Measurements from ENCODE around the gene KDM4B.

The KDM4B gene

DNA sequence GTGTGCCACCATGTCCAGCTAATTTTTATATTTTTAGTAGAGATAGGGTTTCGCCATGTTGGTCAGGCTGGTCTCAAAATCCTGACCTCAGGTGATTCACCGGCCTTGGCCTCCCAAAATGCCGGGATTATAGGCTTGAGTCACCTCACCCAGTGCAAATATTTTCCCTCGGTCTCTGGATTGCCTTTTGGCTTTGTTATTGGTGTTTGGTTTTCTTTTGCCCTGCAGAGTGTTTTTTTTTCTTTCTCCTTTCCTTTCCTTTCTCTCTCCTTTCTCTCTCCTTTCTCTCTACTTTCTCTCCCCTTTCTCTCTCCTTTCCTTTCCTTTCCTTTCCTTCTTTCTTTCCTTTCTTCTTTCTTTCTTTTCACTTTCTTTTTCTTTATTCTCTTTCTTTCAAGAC lies 33.2 kb downstream of the KDM4B start:
- H3K4me3 ChIP-seq (ENCODE audit: low read depth, low read length), result no peak overlapping the region
- TF ChIP-seq, protein P1, sequence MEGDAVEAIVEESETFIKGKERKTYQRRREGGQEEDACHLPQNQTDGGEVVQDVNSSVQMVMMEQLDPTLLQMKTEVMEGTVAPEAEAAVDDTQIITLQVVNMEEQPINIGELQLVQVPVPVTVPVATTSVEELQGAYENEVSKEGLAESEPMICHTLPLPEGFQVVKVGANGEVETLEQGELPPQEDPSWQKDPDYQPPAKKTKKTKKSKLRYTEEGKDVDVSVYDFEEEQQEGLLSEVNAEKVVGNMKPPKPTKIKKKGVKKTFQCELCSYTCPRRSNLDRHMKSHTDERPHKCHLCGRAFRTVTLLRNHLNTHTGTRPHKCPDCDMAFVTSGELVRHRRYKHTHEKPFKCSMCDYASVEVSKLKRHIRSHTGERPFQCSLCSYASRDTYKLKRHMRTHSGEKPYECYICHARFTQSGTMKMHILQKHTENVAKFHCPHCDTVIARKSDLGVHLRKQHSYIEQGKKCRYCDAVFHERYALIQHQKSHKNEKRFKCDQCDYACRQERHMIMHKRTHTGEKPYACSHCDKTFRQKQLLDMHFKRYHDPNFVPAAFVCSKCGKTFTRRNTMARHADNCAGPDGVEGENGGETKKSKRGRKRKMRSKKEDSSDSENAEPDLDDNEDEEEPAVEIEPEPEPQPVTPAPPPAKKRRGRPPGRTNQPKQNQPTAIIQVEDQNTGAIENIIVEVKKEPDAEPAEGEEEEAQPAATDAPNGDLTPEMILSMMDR (IDR thresholded peaks at IDR 0.05; ENCODE audit: insufficient read depth, low read length, missing control alignments), result no peak
- no peak for DNase-seq (ENCODE audit: low read depth, low spot score)
- ChIA-PET POLR2A (interaction anchor here (1.3 kb wide), 1 partner anchor 30 kb away, joined by 3 read pairs; no protein-coding TSS in a partner anchor), CTCF (interaction anchor here (0.6 to 4.9 kb wide), 19 partner anchors 9 to 248 kb away, joined by 3 to 91 read pairs (median 6); partner anchors contain the start of gene PLIN3)

DNA sequence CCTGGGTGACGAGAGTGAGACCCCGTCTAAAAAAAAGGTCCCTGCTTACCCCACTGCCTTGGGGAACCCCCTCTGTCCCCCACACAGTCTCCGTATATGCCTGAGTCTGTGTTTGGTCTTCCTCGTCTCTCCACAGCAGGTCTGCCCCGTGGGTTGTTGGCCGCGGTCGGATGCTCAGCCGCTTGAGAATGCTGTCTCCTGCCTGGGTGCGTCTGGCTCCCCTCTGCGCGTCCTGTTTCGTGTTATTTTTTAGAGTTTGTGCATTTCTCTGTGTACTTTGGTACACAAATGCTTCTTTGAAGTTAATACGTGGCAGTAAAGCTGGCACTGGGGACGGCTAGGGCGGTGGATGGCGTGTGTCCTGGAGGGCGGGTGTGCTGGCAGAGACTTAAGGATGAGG lies 34.9 kb downstream of the KDM4B start:
- TF ChIP-seq, protein P1 (IDR thresholded peaks at IDR 0.05; ENCODE audit: insufficient read depth, low read length, missing control alignments), result no peak
- H3K4me3 ChIP-seq (ENCODE audit: low read depth, low read length), result no peak overlapping the region
- ChIA-PET CTCF (interaction anchor here (1.1 to 4.9 kb wide), 4 partner anchors 10 to 29 kb away, joined by 3 to 91 read pairs (median 16); no protein-coding TSS in a partner anchor), POLR2A (no interaction called here)
- DNase-seq (ENCODE audit: low read depth, low spot score), result no peak

DNA sequence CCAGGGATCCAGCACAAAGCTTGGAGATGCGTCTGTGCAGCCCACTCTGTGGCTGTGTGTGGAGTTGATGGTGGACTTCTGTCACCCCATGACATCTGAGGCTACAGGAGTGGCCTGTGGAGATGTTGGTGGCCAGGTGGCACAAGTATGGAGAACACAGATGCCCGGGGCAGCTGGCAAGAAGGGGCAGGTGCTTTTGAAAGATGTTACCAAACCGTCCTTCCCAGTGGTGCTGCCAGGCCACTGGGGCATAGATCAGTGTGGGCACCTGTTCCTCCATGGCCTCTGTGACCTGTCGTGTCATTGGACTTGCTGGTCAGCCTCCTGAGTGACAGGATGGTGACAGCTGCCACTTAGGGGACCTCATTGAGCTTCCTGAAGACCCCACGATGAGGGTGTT lies 36.2 kb downstream of the KDM4B start:
- ChIA-PET CTCF (interaction anchor here (0.8 to 4.9 kb wide), 3 partner anchors 13 to 28 kb away, joined by 3 to 91 read pairs (median 4); no protein-coding TSS in a partner anchor), POLR2A (no interaction called here)
- no peak overlapping the region for H3K4me3 ChIP-seq (ENCODE audit: low read depth, low read length)
- TF ChIP-seq, protein P1 (IDR thresholded peaks at IDR 0.05; ENCODE audit: insufficient read depth, low read length, missing control alignments), result no peak
- DNase-seq (ENCODE audit: low read depth, low spot score), result no peak

DNA sequence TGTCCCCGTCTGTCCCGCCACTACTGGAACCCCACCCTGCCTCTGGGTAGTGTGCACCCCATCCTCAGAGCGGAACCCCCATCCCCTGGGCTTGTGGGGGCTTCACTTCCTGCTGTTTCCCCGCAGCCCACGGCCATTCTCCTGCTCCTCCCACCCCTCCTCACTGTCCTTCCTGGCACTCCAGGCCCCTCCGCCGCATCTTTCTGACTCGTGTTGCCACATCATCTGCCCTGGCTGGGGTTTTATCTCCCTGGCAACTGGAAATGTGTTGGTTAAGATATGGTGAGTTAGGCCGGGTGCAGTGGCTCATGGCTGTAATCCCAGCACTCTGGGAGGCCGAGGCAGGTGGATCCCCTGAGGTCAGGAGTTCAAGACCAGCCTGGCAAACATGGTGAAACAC lies 37.3 kb downstream of the KDM4B start:
- H3K4me3 ChIP-seq (ENCODE audit: low read depth, low read length), result no peak overlapping the region
- CTCF ChIA-PET, result interaction anchor here (1.6 to 2.6 kb wide), 2 partner anchors 25 to 197 kb away, joined by 4 to 14 read pairs; no protein-coding TSS in a partner anchor
- POLR2A ChIA-PET, result no interaction called here
- no peak for DNase-seq (ENCODE audit: low read depth, low spot score)
- TF ChIP-seq, protein P1 (IDR thresholded peaks at IDR 0.05; ENCODE audit: insufficient read depth, low read length, missing control alignments), result no peak

DNA sequence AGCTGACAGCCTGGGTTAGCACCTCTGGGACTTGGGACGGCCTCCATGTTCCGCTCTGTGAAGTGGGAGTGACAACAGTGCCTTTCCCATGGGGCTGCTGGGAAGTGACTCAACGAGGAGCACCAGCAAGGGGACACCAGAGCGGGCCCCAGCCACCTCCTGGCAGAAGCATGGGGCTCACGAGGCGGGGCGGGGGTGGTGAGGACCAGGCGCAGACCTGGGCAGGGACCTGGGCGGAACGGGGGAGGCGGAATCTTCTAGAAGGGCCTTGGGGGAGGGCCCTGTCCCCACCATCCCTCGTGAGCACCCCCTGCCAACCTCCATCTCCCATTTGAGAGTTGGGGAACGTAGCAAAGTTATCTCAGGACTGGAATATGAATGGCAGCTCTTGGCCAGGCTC lies 37.9 kb downstream of the KDM4B start:
- CTCF ChIA-PET, result interaction anchor here (1.6 to 2.6 kb wide), 2 partner anchors 24 to 197 kb away, joined by 4 to 14 read pairs; no protein-coding TSS in a partner anchor
- TF ChIP-seq, protein P1 (IDR thresholded peaks at IDR 0.05; ENCODE audit: insufficient read depth, low read length, missing control alignments), result no peak
- DNase-seq (ENCODE audit: low read depth, low spot score), result no peak
- no peak overlapping the region for H3K4me3 ChIP-seq (ENCODE audit: low read depth, low read length)
- POLR2A ChIA-PET, result no interaction called here

DNA sequence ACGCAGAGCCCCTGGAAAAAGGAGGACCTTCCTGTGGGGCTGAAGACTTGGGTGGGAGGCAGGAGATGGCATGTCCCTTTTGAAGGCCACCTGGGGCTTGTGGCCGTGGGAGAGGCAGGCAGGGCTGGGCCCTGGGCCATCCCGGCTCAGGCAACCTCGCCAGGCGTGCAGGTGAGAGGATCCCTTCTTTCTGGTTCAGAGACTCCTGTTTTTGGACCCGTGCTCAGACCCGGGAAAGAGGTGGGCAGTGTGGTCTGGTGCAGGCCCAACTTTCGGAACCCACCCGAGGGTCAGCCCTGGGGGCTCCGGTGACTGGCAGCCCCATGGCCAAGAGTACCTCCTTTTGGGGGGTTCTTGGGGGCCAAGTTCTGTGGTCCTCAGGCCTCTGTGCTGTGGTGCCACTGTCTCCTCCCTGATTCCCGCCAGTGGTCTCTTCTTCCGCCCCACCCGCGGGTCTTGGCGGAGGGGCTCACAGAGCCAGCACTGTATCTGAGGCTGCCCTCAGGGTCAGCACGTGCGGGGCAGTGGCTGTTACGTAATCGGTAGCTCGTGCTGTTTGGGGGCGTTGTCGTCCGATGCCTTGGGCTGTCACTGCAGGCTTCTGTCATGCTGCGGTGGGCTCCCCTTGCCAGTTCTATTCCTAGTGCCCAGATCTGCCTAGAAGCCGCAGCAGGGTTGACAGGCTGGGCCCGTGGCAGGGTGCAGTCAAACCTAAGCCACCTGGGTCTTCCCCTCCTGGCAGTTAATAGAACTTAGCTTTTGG lies 42.7 kb downstream of the KDM4B start:
- H3K4me3 ChIP-seq (ENCODE audit: low read depth, low read length), result no peak overlapping the region
- DNase-seq (ENCODE audit: low read depth, low spot score), result no peak
- POLR2A ChIA-PET, result no interaction called here
- TF ChIP-seq, protein P1 (IDR thresholded peaks at IDR 0.05; ENCODE audit: insufficient read depth, low read length, missing control alignments), result no peak
- CTCF ChIA-PET, result interaction anchor here (0.6 to 9.1 kb wide), 5 partner anchors 9 to 178 kb away, joined by 3 to 92 read pairs (median 6); no protein-coding TSS in a partner anchor

All from AG04449 (cell line).